Esophagus muscularis mucosa (tissue), 3 donors: ENCODE data around the gene CBR3.

Experiments used
- CTCF ChIP-seq, 3 experiments: fragments of 200-600 bp in 2 of 3; fragments of 450-650 bp in 1 of 3; sonication (generic) in 2 of 3; IDR thresholded peaks; one replicate each; pipeline ENCODE4 v1.5.1; 2017 to 2019; ENCODE audit warnings: antibody characterized with exemption in 3 of 3, mild to moderate bottlenecking in 2 of 3, moderate library complexity in 1 of 3
- POLR2A ChIP-seq: fragments of 450-650 bp; IDR thresholded peaks from one replicate; pipeline ENCODE4 v1.6.1; 2017; ENCODE audit warnings: antibody characterized with exemption, moderate library complexity, mild to moderate bottlenecking, low read depth
- POLR2AphosphoS5 ChIP-seq, 2 donors: sonication (generic); formaldehyde crosslinking; IDR thresholded peaks; one replicate each; pipeline ENCODE4 v1.6.1; 2017; ENCODE audit warnings: antibody characterized with exemption in 2 of 2

GRCh38 chr21:36097427-36098181, 37.3 kb upstream of the CBR3 start:
- TF ChIP-seq CTCF (IDR thresholded peaks at IDR 0.05) (no peak), POLR2A (no peak), POLR2AphosphoS5 (IDR thresholded peaks at IDR 0.05) (no peak)
